B cell (primary cell): ENCODE measurements around the gene TGFA. TPM values are rescaled to one million over a fixed set of nuclear protein-coding genes. Genes with fewer than 3 reads are reported as not detected.

Experiments
- ATAC-seq: fragments of 200-7000 bp; cut with Tn5 transposase; one replicate; pipeline ENCODE4 v1.10.0; 2021; ENCODE audit warnings: low read depth, mild to moderate bottlenecking, moderate number of reproducible peaks, moderate library complexity
- CTCF ChIA-PET: fragments of 350-600 bp; sonication (Branson Sonifier 250); formaldehyde crosslinking; loops from one replicate; lab custom pipeline; 2021; ENCODE audit warnings: antibody characterized with exemption, inconsistent platforms; lab: Charles Lee
- POLR2A ChIA-PET: fragments of 350-600 bp; sonication (Branson Sonifier 250); formaldehyde crosslinking; loops from one replicate; lab custom pipeline; 2021; ENCODE audit warnings: antibody characterized with exemption; lab: Charles Lee
- DNase-seq: peaks from one replicate; pipeline ENCODE4 v3.0.0; 2013
- H2AFZ ChIP-seq: 2 replicates; pipeline ENCODE4 v1.6.1; 2012; ENCODE audit warnings: mild to moderate bottlenecking, low read depth, low read length; ENCODE audit not compliant: insufficient read depth, poor library complexity, severe bottlenecking
- H3K27ac ChIP-seq, 2 donors: 1 replicate in 1 of 2; 2 replicates in 1 of 2; pipeline ENCODE4 v1.5.1; 2012 to 2013; ENCODE audit warnings: low read length in 2 of 2, mild to moderate bottlenecking in 2 of 2, moderate library complexity in 1 of 2
- H3K27me3 ChIP-seq, 4 experiments: fragments of 200-600 bp in 1 of 4; sonication (generic) in 1 of 4; replicated peaks in 1 of 4; 1 replicate in 2 of 4; 2 replicates in 2 of 4; pipeline versions ENCODE4 v1.6.1 to v1.7.0; 2013 to 2016; ENCODE audit warnings: low read length in 3 of 4, mild to moderate bottlenecking in 2 of 4, mixed read lengths in 1 of 4, moderate library complexity in 1 of 4; ENCODE audit not compliant: insufficient read depth in 4 of 4, control insufficient read depth in 3 of 4; ENCODE audit errors: control extremely low read depth in 1 of 4
- H3K36me3 ChIP-seq, 2 experiments: replicated peaks in 1 of 2; 1 replicate in 1 of 2; 2 replicates in 1 of 2; pipeline versions ENCODE4 v1.6.1 to v1.7.1; 2013; ENCODE audit warnings: low read length in 1 of 2; ENCODE audit not compliant: insufficient read depth in 2 of 2, control insufficient read depth in 1 of 2; ENCODE audit errors: control extremely low read depth in 1 of 2, extremely low read depth in 1 of 2
- H3K4me1 ChIP-seq, 2 donors: fragments of 200-600 bp in 1 of 2; sonication (generic) in 1 of 2; 1 replicate in 1 of 2; 2 replicates in 1 of 2; pipeline versions ENCODE4 v1.5.1 to v1.6.1; 2013 to 2017; ENCODE audit warnings: low read length in 2 of 2; ENCODE audit not compliant: control insufficient read depth in 2 of 2, insufficient read depth in 2 of 2
- H3K4me2 ChIP-seq: replicated peaks from 2 replicates; pipeline ENCODE3; 2012; ENCODE audit warnings: mild to moderate bottlenecking, low read depth, low read length; ENCODE audit not compliant: poor library complexity, severe bottlenecking
- H3K4me3 ChIP-seq, 5 experiments: fragments of 200-600 bp in 1 of 5; sonication (generic) in 1 of 5; 1 replicate in 3 of 5; 2 replicates in 2 of 5; pipeline versions ENCODE4 v1.5.1 to v1.7.0; 2011 to 2016; ENCODE audit warnings: low read length in 4 of 5, mild to moderate bottlenecking in 4 of 5, low read depth in 2 of 5, control low read depth in 1 of 5, moderate library complexity in 1 of 5; ENCODE audit not compliant: insufficient read depth in 1 of 5; ENCODE audit errors: control extremely low read depth in 1 of 5, extremely low read depth in 1 of 5
- H3K79me2 ChIP-seq: fragments of 200-600 bp; sonication (generic); one replicate; pipeline ENCODE4 v1.6.0; 2016; ENCODE audit warnings: low read length; ENCODE audit not compliant: control insufficient read depth, insufficient read depth
- H3K9ac ChIP-seq: fragments of 200-600 bp; sonication (generic); 2 replicates; pipeline ENCODE4 v1.6.1; 2017; ENCODE audit warnings: mild to moderate bottlenecking, low read length, moderate library complexity
- H3K9me3 ChIP-seq, 3 donors: one replicate each; pipeline versions ENCODE4 v1.6.1 to v1.7.1; 2013; ENCODE audit warnings: low read length in 2 of 3; ENCODE audit not compliant: control insufficient read depth in 2 of 3, insufficient read depth in 1 of 3; ENCODE audit errors: control extremely low read depth in 1 of 3
- H4K20me1 ChIP-seq: 2 replicates; pipeline ENCODE4 v1.6.0; 2012; ENCODE audit warnings: mild to moderate bottlenecking, low read length; ENCODE audit not compliant: insufficient read depth, control insufficient read depth, poor library complexity, severe bottlenecking
- H3K27ac Mint-ChIP-seq: one replicate; pipeline ENCODE4 v1.8.0; 2021; ENCODE audit warnings: mixed read lengths
- H3K27me3 Mint-ChIP-seq: one replicate; pipeline ENCODE4 v1.8.0; 2021; ENCODE audit warnings: mixed read lengths
- H3K4me1 Mint-ChIP-seq: one replicate; pipeline ENCODE4 v1.8.0; 2021; ENCODE audit warnings: mixed read lengths
- H3K4me3 Mint-ChIP-seq: one replicate; pipeline ENCODE4 v1.8.0; 2021; ENCODE audit warnings: mixed read lengths
- H3K9me3 Mint-ChIP-seq: one replicate; pipeline ENCODE4 v1.8.0; 2022; ENCODE audit warnings: mixed read lengths; ENCODE audit not compliant: insufficient read depth
- EZH2 ChIP-seq: IDR thresholded peaks from 2 replicates; pipeline ENCODE4 v1.6.1; 2012; ENCODE audit warnings: borderline replicate concordance, low read depth, mild to moderate bottlenecking, moderate library complexity, low read length; ENCODE audit not compliant: insufficient read depth, poor library complexity, severe bottlenecking
- WGBS: methylation state at CpG from one replicate; pipeline ENCODE4 v1.1.5; 2013; ENCODE audit warnings: missing lambda C conversion rate; ENCODE audit not compliant: insufficient coverage; 5-methylcytosine and 5-hydroxymethylcytosine counted together
- intact Hi-C: fragments of 100-400 bp; cut with micrococcal nuclease; formaldehyde crosslinking; loops from one replicate; pipeline ENCODE4 v1.10.0; 2022
- polyA plus RNA-seq: library from polyadenylated mRNA; depleted of rRNA; stranded (reverse); fragments of >200 nt; gene quantifications from 2 replicates; pipeline ENCODE4 v1.2.3, GENCODE V29; 2012
- total RNA-seq, 2 donors: library from RNA; stranded (reverse); fragments of 120-200 nt in 1 of 2; gene quantifications; 1 replicate in 1 of 2; 2 replicates in 1 of 2; pipeline versions ENCODE4 v1.2.3 to v1.2.4, GENCODE V29; 2013 to 2022
- TF ChIP-seq, protein P1 (sequence below): fragments of 200-600 bp; IDR thresholded peaks from one replicate; pipeline ENCODE4 v1.8.0; 2022; ENCODE audit warnings: antibody characterized with exemption, mild to moderate bottlenecking

The TGFA gene
- total and polyA plus RNA-seq, 2 donors (not counting 1 experiment from before 2014, with no cell fraction given): 0.04 TPM; not detected in 1

DNA sequence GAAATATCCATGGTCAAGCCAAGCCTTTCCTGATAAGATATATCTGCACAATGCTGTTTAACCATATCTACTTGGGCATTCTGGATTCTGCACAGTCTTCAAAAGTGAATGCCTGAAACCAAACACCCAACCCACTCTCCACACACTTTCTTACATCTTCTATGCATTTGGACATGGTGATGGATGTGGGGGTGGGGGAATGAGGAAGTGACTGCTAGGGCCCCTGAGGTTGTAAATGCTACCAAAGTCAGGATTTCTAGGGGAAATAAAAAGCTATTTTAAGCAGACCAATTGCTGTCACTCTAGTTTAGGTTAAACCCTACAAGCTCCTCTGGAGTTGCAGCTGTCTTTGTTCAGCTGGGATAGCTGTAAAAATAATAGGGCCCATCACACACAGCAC lies 26.7 kb upstream of the TGFA start:
- no peak overlapping the region for H3K9ac ChIP-seq
- H3K36me3 ChIP-seq: no peaks in the 10 kb centered on the region
- intact Hi-C loops: no loop called here
- no peaks in the 10 kb centered on the region for H3K79me2 ChIP-seq
- no peak overlapping the region for H3K4me3 Mint-ChIP-seq
- H3K4me1 Mint-ChIP-seq: no peaks in the 10 kb centered on the region
- POLR2A ChIA-PET: no interaction called here
- no peaks in the 10 kb centered on the region for H3K9me3 ChIP-seq
- no peaks in the 10 kb centered on the region for H4K20me1 ChIP-seq
- peaks cover 4% of the 10 kb centered on the region for H3K9me3 Mint-ChIP-seq
- no peak for TF ChIP-seq EZH2
- TF ChIP-seq, protein P1, sequence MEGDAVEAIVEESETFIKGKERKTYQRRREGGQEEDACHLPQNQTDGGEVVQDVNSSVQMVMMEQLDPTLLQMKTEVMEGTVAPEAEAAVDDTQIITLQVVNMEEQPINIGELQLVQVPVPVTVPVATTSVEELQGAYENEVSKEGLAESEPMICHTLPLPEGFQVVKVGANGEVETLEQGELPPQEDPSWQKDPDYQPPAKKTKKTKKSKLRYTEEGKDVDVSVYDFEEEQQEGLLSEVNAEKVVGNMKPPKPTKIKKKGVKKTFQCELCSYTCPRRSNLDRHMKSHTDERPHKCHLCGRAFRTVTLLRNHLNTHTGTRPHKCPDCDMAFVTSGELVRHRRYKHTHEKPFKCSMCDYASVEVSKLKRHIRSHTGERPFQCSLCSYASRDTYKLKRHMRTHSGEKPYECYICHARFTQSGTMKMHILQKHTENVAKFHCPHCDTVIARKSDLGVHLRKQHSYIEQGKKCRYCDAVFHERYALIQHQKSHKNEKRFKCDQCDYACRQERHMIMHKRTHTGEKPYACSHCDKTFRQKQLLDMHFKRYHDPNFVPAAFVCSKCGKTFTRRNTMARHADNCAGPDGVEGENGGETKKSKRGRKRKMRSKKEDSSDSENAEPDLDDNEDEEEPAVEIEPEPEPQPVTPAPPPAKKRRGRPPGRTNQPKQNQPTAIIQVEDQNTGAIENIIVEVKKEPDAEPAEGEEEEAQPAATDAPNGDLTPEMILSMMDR: no peak
- no peaks in the 10 kb centered on the region for H3K4me1 ChIP-seq
- ATAC-seq (no peak), DNase-seq (no peak)
- peaks cover 0 to 7% (median 0%) of the 10 kb centered on the region in 4 experiments for H3K27me3 ChIP-seq
- no peak overlapping the region for H3K27ac Mint-ChIP-seq
- H3K27ac ChIP-seq: no peak overlapping the region
- H3K4me2 ChIP-seq: no peak overlapping the region
- H3K4me3 ChIP-seq: no peak overlapping the region
- H3K27me3 Mint-ChIP-seq: peaks cover 30% of the 10 kb centered on the region
- CTCF ChIA-PET: interaction anchor here (0.9 kb wide), 1 partner anchor 239 kb away, joined by 3 read pairs; no protein-coding TSS in a partner anchor
- H2AFZ ChIP-seq: no peak overlapping the region

DNA sequence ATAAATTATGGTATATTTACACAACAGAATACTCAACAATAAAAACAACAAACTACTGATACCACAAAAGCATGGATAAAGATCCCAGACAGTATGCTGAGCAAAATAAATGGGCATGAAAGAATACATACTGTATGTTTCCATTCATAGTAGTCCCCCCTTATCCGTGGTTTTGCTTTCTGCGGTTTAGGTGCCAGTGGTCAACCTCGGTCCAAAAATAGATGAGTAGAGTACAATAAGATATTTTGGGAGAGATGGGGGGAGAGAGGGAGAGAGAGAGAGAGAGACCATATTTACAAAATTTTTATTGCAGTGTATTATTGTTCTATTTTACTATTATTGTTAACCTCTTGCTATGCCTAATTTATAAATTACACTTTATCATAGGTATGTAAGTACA lies 21.0 kb upstream of the TGFA start:
- H3K4me1 Mint-ChIP-seq: no peaks in the 10 kb centered on the region
- peaks cover 4% of the 10 kb centered on the region for H3K9me3 Mint-ChIP-seq
- intact Hi-C loops: no loop called here
- DNase-seq (no peak), ATAC-seq (no peak)
- Histone ChIP-seq H2AFZ (no peak overlapping the region), H4K20me1 (no peaks in the 10 kb centered on the region), H3K27ac (no peak overlapping the region), H3K79me2 (no peaks in the 10 kb centered on the region), H3K4me2 (no peak overlapping the region), H3K36me3 (no peaks in the 10 kb centered on the region), H3K9me3 (no peaks in the 10 kb centered on the region), H3K9ac (no peak overlapping the region), H3K4me3 (no peak overlapping the region), H3K27me3 (peaks cover 0 to 19% (median 10%) of the 10 kb centered on the region in 4 experiments), H3K4me1 (no peaks in the 10 kb centered on the region)
- CTCF ChIA-PET: no interaction called here
- no CpG with 5 or more reads among the region's 3 CpGs for WGBS
- H3K27ac Mint-ChIP-seq: no peak overlapping the region
- no peak overlapping the region for H3K4me3 Mint-ChIP-seq
- POLR2A ChIA-PET: no interaction called here
- no peak for TF ChIP-seq EZH2
- TF ChIP-seq, protein P1: no peak
- peaks cover 34% of the 10 kb centered on the region for H3K27me3 Mint-ChIP-seq
